ENCODE measurements around the gene SYT8.

SYT8 gene

GRCh38 chr11:1847006-1847735 lies 12.4 kb downstream of the SYT8 start:
- Histone ChIP-seq H3K4me3 (ENCODE audit: low read length) (no peak overlapping the region), H3K27ac (ENCODE audit: low read length) (no peak overlapping the region), H3K79me2 (ENCODE audit: low read length) (no peaks in the 10 kb centered on the region), H3K27me3 (replicated peaks; ENCODE audit: insufficient read depth, low read length) (peaks cover 42% of the 10 kb centered on the region), H3K9me2 (replicated peaks; ENCODE audit: insufficient read depth, low read length) (no peaks in the 10 kb centered on the region), H3K4me2 (ENCODE audit: low read depth, low read length) (no peak overlapping the region), H3K4me1 (ENCODE audit: low read length) (peaks cover 20% of the 10 kb centered on the region), H2AFZ (ENCODE audit: low read length) (no peak overlapping the region), H3K36me3 (replicated peaks; ENCODE audit: insufficient read depth, low read length) (no peaks in the 10 kb centered on the region), H3K9me3 (replicated peaks; ENCODE audit: insufficient read depth, low read length) (no peaks in the 10 kb centered on the region), H4K20me1 (ENCODE audit: insufficient read depth, low read length) (no peaks in the 10 kb centered on the region), H3F3A (ENCODE audit: insufficient read depth, low read length) (peaks cover 7% of the 10 kb centered on the region; the same call in 1 of the 2 replicates), H3K9ac (ENCODE audit: low read length) (no peak overlapping the region)
- no peak for TF ChIP-seq EZH2 (optimal IDR thresholded peaks at IDR 0.05; ENCODE audit: low read depth, low read length)
- no peak for TF ChIP-seq CTCF (IDR thresholded peaks at IDR 0.05; ENCODE audit: low read length)
- TF ChIP-seq EZH2phosphoT487 (IDR thresholded peaks at IDR 0.05; ENCODE audit: low read length), result no peak
- DNase-seq, result no peak

- no peaks in the 10 kb centered on the region for H4K20me1 ChIP-seq (ENCODE audit: insufficient read depth, low read length)
- H3K79me2 ChIP-seq (ENCODE audit: low read length), result peaks cover 2% of the 10 kb centered on the region
- H3K4me2 ChIP-seq (ENCODE audit: low read depth, low read length), result no peak overlapping the region
- no peaks in the 10 kb centered on the region for H3K9me3 ChIP-seq (replicated peaks; ENCODE audit: insufficient read depth, low read length)
- TF ChIP-seq CTCF (IDR thresholded peaks at IDR 0.05; ENCODE audit: low read length) (no peak), EZH2phosphoT487 (IDR thresholded peaks at IDR 0.05; ENCODE audit: low read length) (no peak), EZH2 (optimal IDR thresholded peaks at IDR 0.05; ENCODE audit: low read depth, low read length) (no peak)
- peaks cover 37% of the 10 kb centered on the region for H3K27me3 ChIP-seq (replicated peaks; ENCODE audit: insufficient read depth, low read length)
- H3K9ac ChIP-seq (ENCODE audit: low read length), result no peak overlapping the region
- H2AFZ ChIP-seq (ENCODE audit: low read length), result no peak overlapping the region
- peaks cover 29% of the 10 kb centered on the region for H3K4me1 ChIP-seq (ENCODE audit: low read length)
- H3K36me3 ChIP-seq (replicated peaks; ENCODE audit: insufficient read depth, low read length), result no peaks in the 10 kb centered on the region
- peaks cover 14% of the 10 kb centered on the region for H3F3A ChIP-seq (ENCODE audit: insufficient read depth, low read length)
- no peak for DNase-seq
- no peak overlapping the region for H3K27ac ChIP-seq (ENCODE audit: low read length)
- H3K4me3 ChIP-seq (ENCODE audit: low read length), result no peak overlapping the region
- H3K9me2 ChIP-seq (replicated peaks; ENCODE audit: insufficient read depth, low read length), result no peaks in the 10 kb centered on the region
These were observed 13.3 kb downstream of the SYT8 start for GRCh38 chr11:1847926-1848639.

- H3K27ac ChIP-seq (ENCODE audit: low read length), result no peak overlapping the region
- H3K9ac ChIP-seq (ENCODE audit: low read length), result no peak overlapping the region
- H4K20me1 ChIP-seq (ENCODE audit: insufficient read depth, low read length), result no peaks in the 10 kb centered on the region
- H3K4me2 ChIP-seq (ENCODE audit: low read depth, low read length), result no peak overlapping the region
- peaks cover 14% of the 10 kb centered on the region for H3F3A ChIP-seq (ENCODE audit: insufficient read depth, low read length)
- H3K27me3 ChIP-seq (replicated peaks; ENCODE audit: insufficient read depth, low read length), result peaks cover 29% of the 10 kb centered on the region
- H3K4me3 ChIP-seq (ENCODE audit: low read length), result no peak overlapping the region
- peaks cover 34% of the 10 kb centered on the region for H3K4me1 ChIP-seq (ENCODE audit: low read length)
- TF ChIP-seq EZH2phosphoT487 (IDR thresholded peaks at IDR 0.05; ENCODE audit: low read length), result no peak
- TF ChIP-seq EZH2 (optimal IDR thresholded peaks at IDR 0.05; ENCODE audit: low read depth, low read length), result no peak
- no peaks in the 10 kb centered on the region for H3K9me2 ChIP-seq (replicated peaks; ENCODE audit: insufficient read depth, low read length)
- H3K79me2 ChIP-seq (ENCODE audit: low read length), result peaks cover 10% of the 10 kb centered on the region
- no peaks in the 10 kb centered on the region for H3K36me3 ChIP-seq (replicated peaks; ENCODE audit: insufficient read depth, low read length)
- DNase-seq, result no peak
- H2AFZ ChIP-seq (ENCODE audit: low read length), result no peak overlapping the region
- no peaks in the 10 kb centered on the region for H3K9me3 ChIP-seq (replicated peaks; ENCODE audit: insufficient read depth, low read length)
These were observed 14.0 kb downstream of the SYT8 start for GRCh38 chr11:1848640-1849430.

Measured in MM.1S (cell line).